HCT116 (cell line): ENCODE measurements around the gene SETD1B. TPM values are rescaled to one million over a fixed set of nuclear protein-coding genes. Genes with fewer than 3 reads are reported as not detected.

Source experiments
- ATAC-seq: fragments of 200-7000 bp; cut with Tn5 transposase; 2 replicates; pipeline ENCODE4 v1.9.1; 2020; ENCODE audit warnings: mild to moderate bottlenecking, moderate library complexity
- BruUV-seq: library from RNA; stranded (reverse); fragments of 400-500 nt; replicated peaks from 2 replicates; lab custom pipeline; 2021; lab: Mats Ljungman, UMichigan
- CTCF ChIA-PET: fragments of 300-600 bp; sonication (Branson Sonifier 250); formaldehyde crosslinking; loops from one replicate; lab custom pipeline; 2021; ENCODE audit warnings: antibody characterized with exemption; lab: Charles Lee
- POLR2A ChIA-PET: fragments of 300-600, 350-600 bp; sonication (Branson Sonifier 250); formaldehyde crosslinking; loops from one replicate; lab custom pipeline; 2021; ENCODE audit warnings: antibody characterized with exemption; lab: Charles Lee
- RAD21 ChIA-PET, 2 experiments: fragments of 300-600 bp; sonication (Branson Sonifier 250); formaldehyde crosslinking; loops; one replicate each; lab custom pipeline; 2023; ENCODE audit warnings: low total read pairs in 2 of 2; ENCODE audit not compliant: uncharacterized antibody in 2 of 2, unreplicated experiment in 2 of 2, low non-redundant PET in 1 of 2; lab: Charles Lee
- DNase-seq: peaks from one replicate; pipeline ENCODE4 v3.0.0-alpha.2; 2010; ENCODE audit warnings: low read depth, low spot score
- H2AFZ ChIP-seq: fragments of 200-600 bp; shearing (Covaris generic), sonication (generic); 2 replicates; pipeline ENCODE4 v1.6.1; 2017; ENCODE audit warnings: low read depth, mixed run types, mixed read lengths, antibody characterized with exemption, low read length; ENCODE audit not compliant: poor library complexity, severe bottlenecking
- H3K27ac ChIP-seq: 2 replicates; pipeline ENCODE4 v1.5.1; 2012; ENCODE audit warnings: low read depth, low read length
- H3K27me3 ChIP-seq: fragments of 200-600 bp; sonication (generic); 2 replicates; pipeline ENCODE4 v1.6.1; 2016; ENCODE audit warnings: mixed run types, low read length, mixed read lengths; ENCODE audit not compliant: insufficient read depth
- H3K36me3 ChIP-seq, 2 experiments: fragments of 200-500 bp in 1 of 2; fragments of 200-600 bp in 1 of 2; sonication (Bioruptor generic) in 1 of 2; sonication (generic) in 1 of 2; 2 replicates each; pipeline versions ENCODE4 v1.5.1 to v1.6.1; 2014 to 2016; ENCODE audit warnings: low read length in 2 of 2, inconsistent platforms in 1 of 2, mixed read lengths in 1 of 2, mixed run types in 1 of 2; ENCODE audit not compliant: insufficient read depth in 2 of 2, control insufficient read depth in 1 of 2
- H3K4me1 ChIP-seq, 2 experiments: fragments of 200-600 bp in 1 of 2; sonication (generic) in 1 of 2; 2 replicates each; pipeline versions ENCODE4 v1.5.1 to v1.6.1; 2012 to 2017; ENCODE audit warnings: low read length in 2 of 2, inconsistent platforms in 1 of 2, mild to moderate bottlenecking in 1 of 2, mixed read lengths in 1 of 2, mixed run types in 1 of 2, moderate library complexity in 1 of 2; ENCODE audit not compliant: insufficient read depth in 2 of 2, control insufficient read depth in 1 of 2
- H3K4me2 ChIP-seq: fragments of 200-600 bp; sonication (generic); 2 replicates; pipeline ENCODE4 v1.6.1; 2017; ENCODE audit warnings: mixed run types, low read length, mixed read lengths
- H3K4me3 ChIP-seq, 2 experiments: fragments of 200-600 bp in 1 of 2; sonication (generic) in 1 of 2; replicated peaks in 1 of 2; 2 replicates each; pipeline ENCODE4 v1.5.1; 2011 to 2016; ENCODE audit warnings: low read length in 2 of 2, control low read depth in 1 of 2, low read depth in 1 of 2, mild to moderate bottlenecking in 1 of 2, mixed read lengths in 1 of 2, mixed run types in 1 of 2
- H3K79me2 ChIP-seq: fragments of 200-600 bp; sonication (generic); 2 replicates; pipeline ENCODE4 v1.6.1; 2017; ENCODE audit warnings: mild to moderate bottlenecking, mixed run types, low read length, moderate library complexity, mixed read lengths; ENCODE audit not compliant: insufficient read depth
- H3K9ac ChIP-seq: fragments of 200-600 bp; sonication (generic); 2 replicates; pipeline ENCODE4 v1.6.1; 2016; ENCODE audit warnings: low read length, mixed read lengths
- H3K9me2 ChIP-seq: fragments of 200-600 bp; sonication (generic), shearing (Covaris generic); 2 replicates; pipeline ENCODE4 v1.6.1; 2017; ENCODE audit warnings: mixed run types, mild to moderate bottlenecking, moderate library complexity; ENCODE audit not compliant: insufficient read depth
- H3K9me3 ChIP-seq, 2 experiments: fragments of 200-500 bp in 1 of 2; fragments of 200-600 bp in 1 of 2; sonication (Bioruptor generic) in 1 of 2; sonication (generic) in 1 of 2; 2 replicates each; pipeline ENCODE4 v1.6.1; 2014 to 2017; ENCODE audit warnings: low read length in 2 of 2, mixed read lengths in 2 of 2, inconsistent platforms in 1 of 2, low read depth in 1 of 2, mild to moderate bottlenecking in 1 of 2, mixed run types in 1 of 2, moderate library complexity in 1 of 2; ENCODE audit not compliant: control insufficient read depth in 1 of 2, insufficient read depth in 1 of 2
- H4K20me1 ChIP-seq: fragments of 200-600 bp; sonication (generic), shearing (Covaris generic); 2 replicates; pipeline ENCODE4 v1.6.1; 2017; ENCODE audit warnings: mixed run types, mild to moderate bottlenecking, moderate library complexity; ENCODE audit not compliant: insufficient read depth
- CTCF ChIP-seq, 3 experiments: fragments of 200-600 bp in 1 of 3; sonication (generic) in 1 of 3; IDR thresholded peaks in 2 of 3; conservative IDR thresholded peaks in 1 of 3; 2 replicates each; pipeline ENCODE4 v1.5.1; 2012 to 2017; ENCODE audit warnings: low read depth in 2 of 3, low read length in 2 of 3, antibody characterized with exemption in 1 of 3, borderline replicate concordance in 1 of 3, control low read depth in 1 of 3, mild to moderate bottlenecking in 1 of 3, mixed read lengths in 1 of 3, mixed run types in 1 of 3, moderate library complexity in 1 of 3; ENCODE audit not compliant: insufficient read depth in 1 of 3
- YY1 ChIP-seq: IDR thresholded peaks from 2 replicates; pipeline ENCODE4 v1.6.1; 2011; ENCODE audit warnings: low read length, low read depth, moderate library complexity, mild to moderate bottlenecking; ENCODE audit not compliant: insufficient replicate concordance; ENCODE audit errors: extremely low read depth
- intact Hi-C: fragments of 100-400 bp; cut with micrococcal nuclease; formaldehyde crosslinking; loops from 2 replicates; pipeline ENCODE4 v1.10.0; 2022
- total RNA-seq: library from RNA; stranded (reverse); gene quantifications from one replicate; pipeline ENCODE4 v1.2.1, GENCODE V29; 2021; ENCODE audit not compliant: unreplicated experiment

Gene SETD1B
- total RNA-seq, 1 experiment from 2014 or later, result 17.5 TPM

GRCh38 chr12:121795034-121795968 lies 8.5 kb upstream of the SETD1B start:
- Histone ChIP-seq H3K9me3 (no peaks in the 10 kb centered on the region), H3K4me2 (peak overlapping the region; percentile 91), H3K36me3 (0 out of 4 replicates have a peak, but pooled peaks cover 0 to 3% of the 10 kb centered on the region in 2 experiments), H3K27ac (peak overlapping the region; percentile 100), H3K27me3 (no peaks in the 10 kb centered on the region), H4K20me1 (no peaks in the 10 kb centered on the region), H3K79me2 (peaks cover 48% of the 10 kb centered on the region), H3K9me2 (no peaks in the 10 kb centered on the region), H3K4me3 (peak overlapping the region in 1 of 2 experiments; percentile 91; a peak in 3 of 4 replicates), H2AFZ (no peak overlapping the region), H3K4me1 (peaks cover 55 to 91% of the 10 kb centered on the region in 2 experiments), H3K9ac (peak overlapping the region; percentile 96)
- no peak for TF ChIP-seq YY1
- peak in 2 of 3 experiments; percentile 94 to 97; a peak in 4 of 6 replicates for TF ChIP-seq CTCF (IDR thresholded peaks at IDR 0.05 in 2 of 3, conservative IDR thresholded peaks at IDR 0.05 in 1 of 3; ENCODE audit: borderline replicate concordance in 1 of 3, insufficient read depth in 1 of 3, low read depth in 2 of 3, low read length in 2 of 3)
- peak; percentile 25 for ATAC-seq
- peak; percentile 76 for DNase-seq
- ChIA-PET CTCF (interaction anchor here (0.6 to 6.9 kb wide), 33 partner anchors 8 to 345 kb away, joined by 3 to 149 read pairs (median 7); partner anchors contain the start of genes CFAP251, PSMD9, SETD1B and TMEM120B), RAD21 (interaction anchor here (0.7 to 4.2 kb wide), 9 partner anchors 12 to 98 kb away, joined by 3 to 26 read pairs (median 14); partner anchors contain the start of gene PSMD9 (in 2 of the 2)), POLR2A (interaction anchor here (1.6 to 6.1 kb wide), 7 partner anchors 8 to 92 kb away, joined by 5 to 38 read pairs (median 9); partner anchors contain the start of gene PSMD9)
- intact Hi-C loops, result loop anchor here (2.0 kb wide), 1 partner anchor 44 kb away; no protein-coding TSS in a partner anchor
- BruUV-seq, result no TSS peak
